Naive thymus-derived CD4-positive, alpha-beta T cell (primary cell): ENCODE measurements around the gene DHRS9. TPM values are rescaled to one million over a fixed set of nuclear protein-coding genes. Genes with fewer than 3 reads are reported as not detected.
A peak's percentile ranks its signal among the peaks of the same experiment; 100 is the strongest.
"Not testable (repeated sequence)": the region's sequence is repeated elsewhere in the genome, so short reads cannot be mapped to it uniquely, and the experiment has no call there.

Experiments used
- ATAC-seq: fragments of 150-1000 bp; cut with Tn5 transposase; 2 replicates; pipeline ENCODE4 v1.10.0; 2021; ENCODE audit warnings: mild to moderate bottlenecking, moderate library complexity
- CTCF ChIA-PET: fragments of 350-600 bp; sonication (Branson Sonifier 250); formaldehyde crosslinking; loops from one replicate; lab custom pipeline; 2021; ENCODE audit warnings: antibody characterized with exemption; lab: Charles Lee
- POLR2A ChIA-PET: fragments of 350-600 bp; sonication (Branson Sonifier 250); formaldehyde crosslinking; loops from one replicate; lab custom pipeline; 2021; ENCODE audit warnings: antibody characterized with exemption, inconsistent platforms; lab: Charles Lee
- DNase-seq, 9 donors: peaks; one replicate each; pipeline versions ENCODE4 v3.0.0 to v3.0.0-alpha.2; 2020 to 2022; ENCODE audit warnings: mixed read lengths in 1 of 9
- H3K27ac ChIP-seq: one replicate; pipeline ENCODE4 v1.7.0; 2013; ENCODE audit warnings: mild to moderate bottlenecking, low read depth, low read length, moderate library complexity
- H3K27me3 ChIP-seq, 2 donors: one replicate each; pipeline ENCODE4 v1.7.0; 2013; ENCODE audit warnings: low read length in 2 of 2, mild to moderate bottlenecking in 2 of 2, moderate library complexity in 2 of 2; ENCODE audit not compliant: control insufficient read depth in 2 of 2, insufficient read depth in 2 of 2
- H3K36me3 ChIP-seq, 3 experiments: 1 replicate in 2 of 3; 2 replicates in 1 of 3; pipeline ENCODE4 v1.7.0; 2013; ENCODE audit warnings: low read length in 3 of 3, mild to moderate bottlenecking in 3 of 3, moderate library complexity in 1 of 3; ENCODE audit not compliant: insufficient read depth in 3 of 3, control insufficient read depth in 2 of 3
- H3K4me1 ChIP-seq, 2 donors: one replicate each; pipeline ENCODE4 v1.7.0; 2013; ENCODE audit warnings: low read length in 2 of 2, mild to moderate bottlenecking in 2 of 2, moderate library complexity in 1 of 2; ENCODE audit not compliant: control insufficient read depth in 2 of 2, insufficient read depth in 2 of 2
- H3K4me3 ChIP-seq: 2 replicates; pipeline ENCODE4 v1.7.0; 2013; ENCODE audit warnings: mild to moderate bottlenecking, low read length
- H3K9me3 ChIP-seq, 3 experiments: 1 replicate in 2 of 3; 2 replicates in 1 of 3; pipeline ENCODE4 v1.7.0; 2013; ENCODE audit warnings: low read length in 3 of 3; ENCODE audit not compliant: control insufficient read depth in 2 of 3
- H3K27ac Mint-ChIP-seq, 9 donors: one replicate each; pipeline ENCODE4 v1.8.0; 2020 to 2022; ENCODE audit warnings: mixed read lengths in 9 of 9, mild to moderate bottlenecking in 8 of 9, moderate library complexity in 5 of 9, inconsistent platforms in 2 of 9
- H3K27me3 Mint-ChIP-seq, 5 donors: one replicate each; pipeline ENCODE4 v1.8.0; 2021 to 2022; ENCODE audit warnings: mixed read lengths in 5 of 5, mild to moderate bottlenecking in 1 of 5
- H3K36me3 Mint-ChIP-seq, 5 donors: one replicate each; pipeline ENCODE4 v1.8.0; 2020 to 2022; ENCODE audit warnings: mixed read lengths in 5 of 5, mild to moderate bottlenecking in 3 of 5, inconsistent platforms in 1 of 5
- H3K4me1 Mint-ChIP-seq, 7 donors: one replicate each; pipeline ENCODE4 v1.8.0; 2020 to 2022; ENCODE audit warnings: mixed read lengths in 7 of 7, mild to moderate bottlenecking in 3 of 7, inconsistent platforms in 1 of 7
- H3K4me3 Mint-ChIP-seq, 10 donors: one replicate each; pipeline ENCODE4 v1.8.0; 2020 to 2022; ENCODE audit warnings: mild to moderate bottlenecking in 10 of 10, mixed read lengths in 10 of 10, moderate library complexity in 6 of 10, inconsistent platforms in 2 of 10
- H3K9me3 Mint-ChIP-seq, 11 donors: one replicate each; pipeline ENCODE4 v1.8.0; 2020 to 2022; ENCODE audit warnings: mixed read lengths in 11 of 11, mild to moderate bottlenecking in 4 of 11, inconsistent platforms in 1 of 11, moderate library complexity in 1 of 11
- intact Hi-C, 2 donors: fragments of 100-400 bp; cut with micrococcal nuclease; formaldehyde crosslinking; loops; one replicate each; pipeline ENCODE4 v1.15.1; 2023
- polyA plus RNA-seq, 2 donors: library from polyadenylated mRNA; unstranded; fragments of 300-500 nt; fragmentation: Illumina TruSeq; gene quantifications; one replicate each; pipeline ENCODE4 v1.2.3, GENCODE V29; 2021
- total RNA-seq, 6 experiments: library from RNA in 5 of 6; stranded (reverse) in 5 of 6; gene quantifications; 1 replicate in 5 of 6; 2 replicates in 1 of 6; pipeline ENCODE4 v1.2.3 and lab custom pipeline; 2021 to 2026

The DHRS9 gene
- total and polyA plus RNA-seq, 7 experiments from 2014 or later = 0.17 to 1.1 (median 0.30) TPM; not detected in 3

DNA sequence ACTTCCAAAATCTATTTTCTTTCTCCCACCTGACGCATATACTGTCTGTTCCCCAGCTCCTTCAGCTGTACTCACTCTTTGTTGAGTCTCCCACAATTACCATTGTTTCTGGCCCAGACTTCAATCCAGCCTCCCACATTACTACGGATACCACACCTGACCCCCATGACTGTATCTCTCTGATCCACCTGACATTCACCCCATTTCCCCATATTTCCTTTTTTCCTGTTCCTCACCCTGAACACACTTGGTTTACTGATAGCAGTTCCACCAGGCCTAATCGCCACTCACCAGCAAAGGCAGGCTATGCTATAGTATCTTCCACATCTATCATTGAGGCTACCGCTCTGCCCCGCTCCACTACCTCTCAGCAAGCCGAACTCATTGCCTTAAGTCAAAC lies 64.9 kb downstream of the DHRS9 start:
- POLR2A ChIA-PET, H3K4me3 Mint-ChIP-seq, H3K4me1 Mint-ChIP-seq, H3K27me3 Mint-ChIP-seq, H3K27ac Mint-ChIP-seq, H3K27ac ChIP-seq, H3K36me3 Mint-ChIP-seq, H3K4me3 ChIP-seq, H3K36me3 ChIP-seq, ATAC-seq, H3K27me3 ChIP-seq, H3K4me1 ChIP-seq, DNase-seq, H3K9me3 Mint-ChIP-seq, intact Hi-C loops, H3K9me3 ChIP-seq, CTCF ChIA-PET: not testable (repeated sequence)

DNA sequence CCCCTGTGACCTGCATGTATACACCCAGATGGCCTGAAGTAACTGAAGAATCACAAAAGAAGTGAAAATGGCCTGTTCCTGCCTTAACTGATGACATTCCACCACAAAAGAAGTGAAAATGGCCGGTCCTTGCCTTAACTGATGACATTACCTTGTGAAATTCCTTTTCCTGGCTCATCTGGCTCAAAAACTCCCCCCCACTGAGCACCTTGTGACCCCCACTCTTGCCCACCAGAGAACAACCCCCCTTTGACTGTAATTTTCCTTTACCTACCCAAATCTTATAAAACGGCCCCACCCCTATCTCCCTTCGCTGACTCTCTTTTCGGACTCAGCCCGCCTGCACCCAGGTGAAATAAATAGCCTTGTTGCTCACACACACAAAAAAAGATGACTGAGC lies 67.1 kb downstream of the DHRS9 start:
- H3K4me3 ChIP-seq, ATAC-seq, H3K9me3 ChIP-seq, H3K36me3 Mint-ChIP-seq, H3K27ac ChIP-seq, POLR2A ChIA-PET, H3K4me1 ChIP-seq, H3K4me1 Mint-ChIP-seq, intact Hi-C loops, H3K27me3 Mint-ChIP-seq, H3K9me3 Mint-ChIP-seq, CTCF ChIA-PET, DNase-seq, H3K27me3 ChIP-seq, H3K36me3 ChIP-seq, H3K4me3 Mint-ChIP-seq: not testable (repeated sequence)
- peak overlapping the region in 1 of 9 donors; percentile 4 for H3K27ac Mint-ChIP-seq

DNA sequence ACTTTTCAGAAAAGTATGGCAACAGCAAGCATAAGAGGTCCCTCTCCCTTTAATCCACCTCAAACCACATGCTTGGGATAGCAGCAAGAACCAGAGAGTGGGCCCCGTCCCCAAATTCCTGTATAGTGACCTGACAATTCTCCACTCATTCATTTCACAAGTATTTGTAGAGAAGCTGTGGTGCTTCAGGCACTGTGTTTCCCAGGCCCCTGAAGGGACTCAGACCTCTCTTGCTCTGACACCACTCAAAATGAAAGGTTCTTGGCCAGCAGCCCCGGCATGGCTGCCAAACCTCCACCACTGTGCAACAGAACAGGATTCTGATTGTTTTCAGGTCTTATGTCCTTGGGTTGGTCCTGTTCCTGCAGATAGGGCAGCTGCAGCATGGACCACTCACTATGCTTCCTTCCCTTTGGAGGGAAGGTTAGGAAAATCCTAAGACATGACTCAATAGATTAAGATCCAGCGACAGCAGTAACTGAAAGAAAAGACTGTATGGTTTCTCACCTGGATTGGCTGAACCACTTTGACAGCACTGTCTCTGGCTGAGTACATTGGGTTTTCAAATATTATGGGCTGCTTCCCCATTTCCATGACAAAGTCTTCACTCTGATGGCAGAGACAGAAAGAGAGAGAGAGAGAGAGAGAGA lies 67.6 kb downstream of the DHRS9 start:
- Histone ChIP-seq H3K27ac (no peak overlapping the region), H3K4me1 (no peaks in the 10 kb centered on the region), H3K9me3 (no peaks in the 10 kb centered on the region), H3K36me3 (no peaks in the 10 kb centered on the region), H3K4me3 (no peak overlapping the region), H3K27me3 (no peaks in the 10 kb centered on the region)
- POLR2A ChIA-PET = no interaction called here
- CTCF ChIA-PET = no interaction called here
- DNase-seq (no peak), ATAC-seq (no peak)
- no peak overlapping the region for H3K4me3 Mint-ChIP-seq
- intact Hi-C loops = no loop called here
- H3K4me1 Mint-ChIP-seq = peaks cover 0 to under 1% (median 0%) of the 10 kb centered on the region in 7 donors
- H3K9me3 Mint-ChIP-seq = no peaks in the 10 kb centered on the region
- H3K27ac Mint-ChIP-seq = peak overlapping the region in 1 of 9 donors; percentile 4
- no peaks in the 10 kb centered on the region for H3K36me3 Mint-ChIP-seq
- peaks cover 0 to 3% (median 0%) of the 10 kb centered on the region in 5 donors for H3K27me3 Mint-ChIP-seq

DNA sequence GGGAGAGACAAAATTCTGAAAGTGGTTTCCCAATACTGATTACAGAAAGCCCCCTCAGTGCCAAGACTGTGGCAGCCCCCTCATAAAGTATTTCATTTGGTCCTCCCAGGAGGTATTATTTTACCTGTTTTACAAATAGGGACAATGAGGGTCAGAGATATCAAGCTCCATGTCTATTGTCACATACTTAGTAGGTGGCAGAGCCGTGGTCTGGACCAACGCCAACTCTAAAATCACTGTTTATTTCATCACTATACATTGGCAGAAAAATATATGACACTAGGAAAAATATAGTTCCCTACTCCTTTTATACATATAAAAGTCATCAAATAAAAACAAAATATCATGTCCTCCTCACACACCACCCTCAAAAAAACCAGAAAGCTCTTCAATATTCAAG lies 68.6 kb downstream of the DHRS9 start:
- H3K4me3 ChIP-seq = no peak overlapping the region
- H3K27me3 ChIP-seq = no peaks in the 10 kb centered on the region
- H3K27me3 Mint-ChIP-seq = peaks cover 0 to 3% (median 0%) of the 10 kb centered on the region in 5 donors
- ChIA-PET CTCF (interaction anchor here (5.6 kb wide), 1 partner anchor 28 kb away, joined by 85 read pairs; no protein-coding TSS in a partner anchor), POLR2A (no interaction called here)
- H3K4me1 ChIP-seq = no peaks in the 10 kb centered on the region
- H3K4me1 Mint-ChIP-seq = peaks cover 0 to 1% (median 0%) of the 10 kb centered on the region in 7 donors
- DNase-seq (no peak), ATAC-seq (no peak)
- no peaks in the 10 kb centered on the region for H3K9me3 Mint-ChIP-seq
- H3K9me3 ChIP-seq = no peaks in the 10 kb centered on the region
- intact Hi-C loops = no loop called here
- no peaks in the 10 kb centered on the region for H3K36me3 Mint-ChIP-seq
- H3K27ac Mint-ChIP-seq = no peak overlapping the region
- H3K27ac ChIP-seq = no peak overlapping the region
- H3K4me3 Mint-ChIP-seq = no peak overlapping the region
- no peaks in the 10 kb centered on the region for H3K36me3 ChIP-seq

GRCh38 chr2:169139145-169139544 lies 69.8 kb downstream of the DHRS9 start:
- H3K36me3 Mint-ChIP-seq = no peaks in the 10 kb centered on the region
- H3K4me3 Mint-ChIP-seq = no peak overlapping the region
- H3K27me3 ChIP-seq = no peaks in the 10 kb centered on the region
- no peak overlapping the region for H3K27ac Mint-ChIP-seq
- no peaks in the 10 kb centered on the region for H3K4me1 ChIP-seq
- no peak overlapping the region for H3K4me3 ChIP-seq
- no peaks in the 10 kb centered on the region for H3K36me3 ChIP-seq
- ATAC-seq (no peak), DNase-seq (no peak)
- CTCF ChIA-PET = interaction anchor here (0.8 to 5.6 kb wide), 3 partner anchors 8 to 29 kb away, joined by 3 to 85 read pairs (median 3); no protein-coding TSS in a partner anchor
- no peaks in the 10 kb centered on the region for H3K9me3 Mint-ChIP-seq
- H3K27me3 Mint-ChIP-seq = peaks cover 0 to 3% (median 0%) of the 10 kb centered on the region in 5 donors
- intact Hi-C loops = no loop called here
- H3K4me1 Mint-ChIP-seq = peaks cover 0 to 1% (median 0%) of the 10 kb centered on the region in 7 donors
- no peak overlapping the region for H3K27ac ChIP-seq
- POLR2A ChIA-PET = no interaction called here
- no peaks in the 10 kb centered on the region for H3K9me3 ChIP-seq

DNA sequence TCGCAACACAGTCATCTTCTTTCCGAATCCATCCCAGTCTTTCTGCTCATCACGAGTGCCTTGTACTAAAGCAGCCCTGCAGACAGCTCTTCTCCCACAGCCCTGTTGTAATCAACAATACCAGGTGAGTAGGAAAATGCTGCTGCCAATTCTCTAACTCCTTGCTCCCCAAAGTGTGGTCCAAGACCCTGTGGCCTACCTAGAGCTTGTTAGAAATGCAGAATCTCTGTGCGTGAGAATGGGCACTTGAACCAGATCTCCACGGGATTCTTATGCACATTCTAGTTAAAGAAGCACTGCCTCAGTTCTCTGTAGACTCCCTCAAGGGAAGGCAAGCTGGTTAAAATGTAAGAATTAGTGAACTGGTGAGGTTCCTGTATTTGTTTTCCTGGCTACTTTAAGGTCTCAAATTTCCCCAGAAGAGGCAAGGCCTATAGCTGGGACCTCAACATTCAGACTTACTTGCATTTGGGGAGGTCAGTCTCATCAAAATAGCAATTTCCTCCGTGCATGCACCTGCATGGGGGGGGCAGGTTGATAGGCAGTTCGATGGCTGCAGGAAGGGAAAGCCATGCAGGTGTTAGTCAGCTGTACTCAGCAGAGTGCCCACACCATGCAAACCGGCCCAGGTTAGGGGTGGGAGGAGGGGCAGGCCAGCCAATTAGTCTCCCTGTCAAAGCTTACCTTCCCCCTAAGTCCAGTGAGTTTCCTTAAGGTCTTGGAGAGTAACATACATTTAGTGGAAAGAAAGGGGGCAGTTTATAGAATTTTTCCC lies 70.8 kb downstream of the DHRS9 start:
- Histone ChIP-seq H3K36me3 (no peaks in the 10 kb centered on the region), H3K27ac (no peak overlapping the region), H3K4me3 (no peak overlapping the region), H3K27me3 (no peaks in the 10 kb centered on the region), H3K9me3 (no peaks in the 10 kb centered on the region), H3K4me1 (no peaks in the 10 kb centered on the region)
- Mint-ChIP-seq H3K4me3 (no peak overlapping the region), H3K4me1 (peaks cover 0 to 1% (median 0%) of the 10 kb centered on the region in 7 donors), H3K27me3 (peaks cover 0 to 3% (median 0%) of the 10 kb centered on the region in 5 donors), H3K27ac (no peak overlapping the region), H3K9me3 (no peaks in the 10 kb centered on the region), H3K36me3 (no peaks in the 10 kb centered on the region)
- DNase-seq (no peak), ATAC-seq (no peak)
- ChIA-PET POLR2A (no interaction called here), CTCF (interaction anchor here (1.0 to 5.6 kb wide), 4 partner anchors 8 to 30 kb away, joined by 3 to 85 read pairs (median 6); no protein-coding TSS in a partner anchor)
- intact Hi-C loops = no loop called here
